K562 (cell line): ENCODE data around the gene SPATS2. TPM values are rescaled to one million over a fixed set of nuclear protein-coding genes. Genes with fewer than 3 reads are reported as not detected.

ENCODE experiments used
- ATAC-seq: fragments of 200-7000 bp; cut with Tn5 transposase; 3 replicates; pipeline ENCODE4 v1.9.1; 2020; ENCODE audit warnings: moderate library complexity
- BruUV-seq: library from RNA; stranded (reverse); fragments of 400-500 nt; replicated peaks from 2 replicates; lab custom pipeline; 2021; lab: Mats Ljungman, UMichigan
- CTCF ChIA-PET: fragments of 300-600 bp; formaldehyde crosslinking; extraction: SDS; loops from one replicate; lab custom pipeline; 2021; ENCODE audit warnings: low intra/inter-chr PET ratio; lab: Yijun Ruan, JAX
- POLR2A ChIA-PET: fragments of 300-600, 350-650 bp; sonication (Branson Sonifier 250); formaldehyde crosslinking; extraction: SDS; loops from one replicate; lab custom pipeline; 2021; ENCODE audit warnings: antibody characterized with exemption, inconsistent platforms; lab: Yijun Ruan, JAX
- DNase-seq, 4 experiments: peaks; one replicate each; pipeline versions ENCODE4 v3.0.0 to v3.0.0-alpha.2; 2011 to 2018; ENCODE audit warnings: low spot score in 3 of 4, mixed read lengths in 3 of 4; ENCODE audit errors: extremely low read depth in 1 of 4
- FAIRE-seq: peaks from 2 replicates; lab custom pipeline; 2011; peaks lifted over from hg19 to GRCh38; lab: Jason Lieb, UNC
- H2AFZ ChIP-seq: 2 replicates; pipeline ENCODE4 v1.6.0; 2011; ENCODE audit warnings: low read depth, low read length, control low read depth, inconsistent platforms
- H3K27ac ChIP-seq: fragments of 200-600 bp; 3 replicates; pipeline ENCODE4 v1.8.0; 2011; ENCODE audit warnings: low read depth, mild to moderate bottlenecking, control low read depth, inconsistent platforms, low read length, moderate library complexity, mixed read lengths; ENCODE audit errors: extremely low read depth
- H3K27me3 ChIP-seq, 2 experiments: fragments of 300-600 bp in 1 of 2; 2 replicates in 1 of 2; 3 replicates in 1 of 2; pipeline versions ENCODE4 v1.6.0 to v1.8.0; 2011; ENCODE audit warnings: inconsistent platforms in 2 of 2, low read length in 2 of 2, mild to moderate bottlenecking in 1 of 2, mixed read lengths in 1 of 2, moderate library complexity in 1 of 2; ENCODE audit not compliant: control insufficient read depth in 2 of 2, insufficient read depth in 2 of 2
- H3K36me3 ChIP-seq: fragments of 300-600 bp; 3 replicates; pipeline ENCODE4 v1.8.0; 2011; ENCODE audit warnings: mild to moderate bottlenecking, low read length, inconsistent platforms; ENCODE audit not compliant: control insufficient read depth, insufficient read depth
- H3K4me1 ChIP-seq, 2 experiments: fragments of 200-600 bp in 1 of 2; replicated peaks in 1 of 2; 2 replicates in 1 of 2; 3 replicates in 1 of 2; pipeline versions ENCODE4 v1.5.1 to v1.8.0; 2011; ENCODE audit warnings: inconsistent platforms in 2 of 2, low read length in 2 of 2, mild to moderate bottlenecking in 1 of 2, mixed read lengths in 1 of 2, moderate library complexity in 1 of 2; ENCODE audit not compliant: control insufficient read depth in 2 of 2, insufficient read depth in 2 of 2
- H3K4me2 ChIP-seq: 2 replicates; pipeline ENCODE4 v1.6.1; 2011; ENCODE audit warnings: low read length, control low read depth, inconsistent platforms, mixed read lengths; ENCODE audit not compliant: insufficient read depth
- H3K4me3 ChIP-seq: fragments of 200-600 bp; sonication (generic), shearing (Covaris generic); 2 replicates; pipeline ENCODE4 v1.5.1; 2016; ENCODE audit warnings: control low read depth, inconsistent platforms
- H3K79me2 ChIP-seq: fragments of 200-600 bp; 3 replicates; pipeline ENCODE4 v1.8.0; 2011; ENCODE audit warnings: low read length, inconsistent platforms; ENCODE audit not compliant: control insufficient read depth, insufficient read depth
- H3K9ac ChIP-seq, 2 experiments: 2 replicates each; pipeline versions ENCODE4 v1.6.0 to v1.6.1; 2011; ENCODE audit warnings: low read depth in 2 of 2, low read length in 2 of 2, control low read depth in 1 of 2, inconsistent platforms in 1 of 2, mild to moderate bottlenecking in 1 of 2, mixed read lengths in 1 of 2; ENCODE audit not compliant: insufficient read depth in 1 of 2
- H3K9me1 ChIP-seq: one replicate; pipeline ENCODE4 v1.6.0; 2011; ENCODE audit warnings: inconsistent platforms, mild to moderate bottlenecking, low read length, moderate library complexity; ENCODE audit not compliant: control insufficient read depth, insufficient read depth
- H3K9me3 ChIP-seq: replicated peaks from 2 replicates; pipeline ENCODE4 v1.5.1; 2011; ENCODE audit warnings: low read depth, low read length, inconsistent platforms; ENCODE audit not compliant: control insufficient read depth, insufficient read depth
- H4K20me1 ChIP-seq: replicated peaks from 2 replicates; pipeline ENCODE4 v1.6.1; 2011; ENCODE audit warnings: low read length, inconsistent platforms, mixed read lengths; ENCODE audit not compliant: control insufficient read depth, insufficient read depth
- BCL6 ChIP-seq: fragments of 250-450 bp; sonication (Bioruptor Pico); IDR thresholded peaks from 2 replicates; pipeline ENCODE4 v1.4.0; 2020
- E2F8 ChIP-seq: fragments of 450-650 bp; IDR thresholded peaks from 2 replicates; pipeline ENCODE4 v1.7.1; 2018; ENCODE audit warnings: mild to moderate bottlenecking, low read depth; ENCODE audit not compliant: partially characterized antibody
- MTF1 ChIP-seq: fragments of 250-450 bp; sonication (Bioruptor Pico); IDR thresholded peaks from 2 replicates; pipeline ENCODE4 v1.9.0; 2021; ENCODE audit warnings: moderate library complexity, mild to moderate bottlenecking, inconsistent platforms, borderline replicate concordance
- MYNN ChIP-seq, 2 experiments: sonication (generic); formaldehyde crosslinking in 1 of 2; IDR thresholded peaks; 2 replicates each; pipeline versions ENCODE4 v1.5.0 to v1.6.1; 2016 to 2020; ENCODE audit warnings: antibody characterized with exemption in 1 of 2, missing genetic modification reagents in 1 of 2
- NEUROD1 ChIP-seq: fragments of 150-350 bp; IDR thresholded peaks from 2 replicates; pipeline ENCODE4 v1.6.1; 2014; ENCODE audit warnings: borderline replicate concordance, low read length, low read depth; ENCODE audit not compliant: partially characterized antibody
- PHF20 ChIP-seq: fragments of 450-650 bp; IDR thresholded peaks from 2 replicates; pipeline ENCODE4 v1.6.1; 2018; ENCODE audit not compliant: partially characterized antibody
- RBM15 ChIP-seq: fragments of 200-400 bp; formaldehyde crosslinking; IDR thresholded peaks from 2 replicates; pipeline ENCODE4 v1.6.1; 2018; ENCODE audit warnings: mild to moderate bottlenecking, low read length, moderate library complexity; ENCODE audit not compliant: insufficient read depth
- U2AF2 ChIP-seq: fragments of 200-400 bp; formaldehyde crosslinking; optimal IDR thresholded peaks from 2 replicates; pipeline ENCODE3; 2017; ENCODE audit warnings: low read depth, mild to moderate bottlenecking, low read length
- ZBTB1 ChIP-seq: sonication (generic); formaldehyde crosslinking; IDR thresholded peaks from 2 replicates; pipeline ENCODE4 v1.8.1; 2023; ENCODE audit warnings: missing genetic modification reagents, low read depth, mild to moderate bottlenecking, borderline replicate concordance
- ZBTB12 ChIP-seq: fragments of 250-450 bp; sonication (Bioruptor Pico); IDR thresholded peaks from 2 replicates; pipeline ENCODE4 v1.4.0; 2020
- ZNF124 ChIP-seq: sonication (generic); formaldehyde crosslinking; IDR thresholded peaks from 2 replicates; pipeline ENCODE4 v1.8.1; 2022; ENCODE audit warnings: missing genetic modification reagents
- ZNF253 ChIP-seq: fragments of 250-450 bp; sonication (Bioruptor Pico); conservative IDR thresholded peaks from 2 replicates; pipeline ENCODE4 v1.6.1; 2021; ENCODE audit warnings: mild to moderate bottlenecking
- ZNF589 ChIP-seq: fragments of 200-800 bp; sonication (Bioruptor generic); IDR thresholded peaks from 2 replicates; pipeline ENCODE4 v1.6.1; 2016; ENCODE audit warnings: low read depth, missing genetic modification characterization, missing compliant biosample characterization
- WGBS: fragments of 100-300 bp; shearing (Covaris generic); methylation state at CpG from one replicate; pipeline ENCODE4 v1.1.6; 2016; ENCODE audit warnings: low coverage, mixed read lengths; ENCODE audit not compliant: insufficient coverage; ENCODE audit errors: missing lambda C conversion rate; 5-methylcytosine and 5-hydroxymethylcytosine counted together
- in situ Hi-C: fragments of 300-500 bp; cut with MboI; formaldehyde crosslinking; loops from 4 replicates; pipeline ENCODE4 v1.15.0; 2018; ENCODE audit warnings: inconsistent platforms, mixed read lengths
- intact Hi-C: fragments of 100-400 bp; cut with micrococcal nuclease; formaldehyde crosslinking; loops from 2 replicates; pipeline ENCODE4 v1.14.2; 2022
- polyA plus RNA-seq, 8 experiments: library from polyadenylated mRNA; depleted of rRNA in 4 of 8; stranded (reverse) in 5 of 8; unstranded in 3 of 8; fragments of >200 nt; fragmentation: Nextera tagmentation in 2 of 8; fragmentation: Illumina TruSeq in 1 of 8; extraction: Ambion mirVana in 2 of 8; extraction: Trizol in 1 of 8; gene quantifications; 2 replicates each; pipeline versions ENCODE4 v1.2.1 to v1.2.3, GENCODE V29; 2011 to 2014; ENCODE audit warnings: inconsistent platforms in 1 of 8, missing spikeins in 1 of 8
- total RNA-seq, 7 experiments: library from RNA; depleted of rRNA in 6 of 7; stranded (reverse); fragments of >200 nt in 6 of 7; fragmentation: Illumina TruSeq in 2 of 7; extraction: Trizol in 2 of 7; gene quantifications; 2 replicates each; pipeline versions ENCODE4 v1.2.1 to v1.2.3, GENCODE V29; 2011 to 2021; ENCODE audit warnings: low replicate concordance in 1 of 7

The SPATS2 gene
- total and polyA plus RNA-seq, 9 of the 15 experiments (the other 6 are each of a cell fraction or from before 2014, with no cell fraction given): 5.4 to 48.2 (median 17.5) TPM

DNA sequence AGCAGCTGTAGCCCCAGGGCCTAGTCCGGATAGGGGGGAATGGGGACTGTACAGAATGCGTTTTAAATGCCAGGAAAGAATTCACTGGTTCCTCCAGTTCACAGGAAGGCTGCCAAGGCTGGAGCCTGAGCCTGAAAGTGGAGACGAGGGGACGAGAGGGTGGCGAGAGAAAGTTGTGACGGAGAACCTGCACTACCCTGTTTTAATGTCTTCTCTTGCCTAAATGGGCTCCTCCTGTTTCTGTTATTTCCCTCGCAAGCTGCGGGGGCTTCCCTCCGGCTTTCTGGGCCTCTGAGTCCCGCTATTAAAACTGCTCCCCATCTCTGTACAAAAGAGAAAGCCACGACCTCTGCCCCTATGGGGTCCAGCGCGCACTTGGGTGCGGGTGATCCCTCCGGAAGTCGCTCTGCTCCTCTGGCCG lies 34.8 kb upstream of the SPATS2 start:
- ChIA-PET CTCF (interaction anchor here (1.5 to 1.6 kb wide), 2 partner anchors 10 to 24 kb away, joined by 9 to 11 read pairs; no protein-coding TSS in a partner anchor), POLR2A (interaction anchor here (0.5 to 2.4 kb wide), 6 partner anchors 10 to 244 kb away, joined by 3 to 32 read pairs (median 4); partner anchors contain the start of genes PRPH and TROAP)
- DNase-seq: no peak
- Histone ChIP-seq H3K79me2 (no peaks in the 10 kb centered on the region), H3K36me3 (peaks cover 38% of the 10 kb centered on the region; the same call in 2 of the 3 replicates), H2AFZ (no peak overlapping the region), H3K9me3 (no peaks in the 10 kb centered on the region), H3K4me2 (no peak overlapping the region), H4K20me1 (no peaks in the 10 kb centered on the region), H3K9me1 (peaks cover 3% of the 10 kb centered on the region), H3K9ac (no peak overlapping the region), H3K27ac (no peak overlapping the region), H3K27me3 (no peaks in the 10 kb centered on the region), H3K4me1 (peaks cover 2 to 31% of the 10 kb centered on the region in 2 experiments; a peak in 4 of 5 replicates), H3K4me3 (no peak overlapping the region)
- intact Hi-C loops: no loop called here
- ATAC-seq: no peak
- in situ Hi-C loops: no loop called here
- 80% methylated on average over 15 of the region's 17 CpGs for WGBS
- BruUV-seq: no TSS peak
- FAIRE-seq: no peak
- TF ChIP-seq ZBTB12: no peak
- no peak for TF ChIP-seq MYNN (IDR thresholded peaks at IDR 0.05)
- no peak for TF ChIP-seq MYNN (CRISPR knock-in tag; IDR thresholded peaks at IDR 0.05)
- no peak for TF ChIP-seq PHF20
- TF ChIP-seq U2AF2: no peak
- TF ChIP-seq MTF1: no peak
- TF ChIP-seq ZNF253 (CRISPR knock-in tag): no peak
- no peak for TF ChIP-seq ZNF589 (CRISPR knock-in tag)
- no peak for TF ChIP-seq ZBTB1
- TF ChIP-seq E2F8: no peak
- no peak for TF ChIP-seq ZNF124
- TF ChIP-seq BCL6 (CRISPR knock-in tag): no peak
- TF ChIP-seq RBM15: no peak
- TF ChIP-seq NEUROD1: no peak
